CD14-positive monocyte (primary cell): Measurements from ENCODE around the gene EP400. TPM values are rescaled to one million over a fixed set of nuclear protein-coding genes. Genes with fewer than 3 reads are reported as not detected.
A peak's percentile ranks its signal among the peaks of the same experiment; 100 is the strongest.

Experiments
- DNase-seq, 3 donors: peaks; one replicate each; pipeline ENCODE4 v3.0.0-alpha.2; 2011 to 2022
- H2AFZ ChIP-seq: 2 replicates; pipeline ENCODE4 v1.6.0; 2012; ENCODE audit warnings: mild to moderate bottlenecking, low read depth, low read length, inconsistent platforms; ENCODE audit not compliant: insufficient read depth, poor library complexity, severe bottlenecking
- H3K27ac ChIP-seq, 2 donors: 1 replicate in 1 of 2; 2 replicates in 1 of 2; pipeline ENCODE4 v1.5.1; 2012 to 2013; ENCODE audit warnings: low read length in 2 of 2, control low read depth in 1 of 2, inconsistent platforms in 1 of 2, low read depth in 1 of 2, mild to moderate bottlenecking in 1 of 2
- H3K27me3 ChIP-seq, 2 donors: one replicate each; pipeline versions ENCODE4 v1.6.0 to v1.6.1; 2011 to 2013; ENCODE audit warnings: low read length in 2 of 2; ENCODE audit not compliant: control insufficient read depth in 2 of 2, insufficient read depth in 2 of 2
- H3K36me3 ChIP-seq, 2 donors: replicated peaks in 1 of 2; 1 replicate in 1 of 2; 2 replicates in 1 of 2; pipeline versions ENCODE4 v1.5.1 to v1.6.1; 2012 to 2013; ENCODE audit warnings: low read length in 2 of 2, control low read depth in 1 of 2, inconsistent platforms in 1 of 2, mild to moderate bottlenecking in 1 of 2; ENCODE audit not compliant: insufficient read depth in 2 of 2, control insufficient read depth in 1 of 2
- H3K4me1 ChIP-seq, 2 donors: 1 replicate in 1 of 2; 2 replicates in 1 of 2; pipeline versions ENCODE4 v1.5.1 to v1.6.1; 2012 to 2013; ENCODE audit warnings: low read length in 2 of 2, control low read depth in 1 of 2, inconsistent platforms in 1 of 2, mild to moderate bottlenecking in 1 of 2, moderate library complexity in 1 of 2; ENCODE audit not compliant: insufficient read depth in 2 of 2, control insufficient read depth in 1 of 2
- H3K4me2 ChIP-seq: replicated peaks from 2 replicates; pipeline ENCODE3; 2012; ENCODE audit warnings: low read length, moderate library complexity, mild to moderate bottlenecking; ENCODE audit not compliant: poor library complexity, severe bottlenecking; ENCODE audit errors: extremely low read depth
- H3K4me3 ChIP-seq, 3 experiments: fragments of 200-600 bp in 1 of 3; sonication (generic) in 1 of 3; replicated peaks in 1 of 3; 1 replicate in 2 of 3; 2 replicates in 1 of 3; pipeline ENCODE4 v1.5.1; 2011 to 2013; ENCODE audit warnings: low read length in 3 of 3, mild to moderate bottlenecking in 3 of 3, control low read depth in 2 of 3, low read depth in 2 of 3, inconsistent platforms in 1 of 3, moderate library complexity in 1 of 3
- H3K79me2 ChIP-seq: 2 replicates; pipeline ENCODE4 v1.6.0; 2012; ENCODE audit warnings: mild to moderate bottlenecking, control low read depth, inconsistent platforms, low read length, moderate library complexity; ENCODE audit not compliant: insufficient read depth
- H3K9ac ChIP-seq: 2 replicates; pipeline ENCODE4 v1.6.0; 2017; ENCODE audit warnings: low read length, mild to moderate bottlenecking; ENCODE audit not compliant: insufficient read depth, poor library complexity, severe bottlenecking
- H3K9me3 ChIP-seq, 2 donors: replicated peaks in 1 of 2; 1 replicate in 1 of 2; 2 replicates in 1 of 2; pipeline versions ENCODE4 v1.5.1 to v1.6.1; 2012 to 2013; ENCODE audit warnings: low read length in 2 of 2, control low read depth in 1 of 2; ENCODE audit not compliant: control insufficient read depth in 1 of 2, insufficient read depth in 1 of 2
- H4K20me1 ChIP-seq: 2 replicates; pipeline ENCODE4 v1.6.0; 2012; ENCODE audit warnings: mild to moderate bottlenecking, low read length, control low read depth, moderate library complexity; ENCODE audit not compliant: insufficient read depth
- H3K27ac Mint-ChIP-seq, 7 donors: one replicate each; pipeline ENCODE4 v1.8.0; 2020; ENCODE audit warnings: mild to moderate bottlenecking in 7 of 7, mixed read lengths in 7 of 7, moderate library complexity in 6 of 7, inconsistent platforms in 2 of 7
- H3K27me3 Mint-ChIP-seq, 3 donors: one replicate each; pipeline ENCODE4 v1.8.0; 2021 to 2022; ENCODE audit warnings: low read depth in 3 of 3, mild to moderate bottlenecking in 3 of 3, mixed read lengths in 3 of 3, moderate library complexity in 3 of 3, inconsistent platforms in 1 of 3
- H3K36me3 Mint-ChIP-seq, 2 donors: one replicate each; pipeline ENCODE4 v1.8.0; 2020; ENCODE audit warnings: mixed read lengths in 2 of 2, inconsistent platforms in 1 of 2, mild to moderate bottlenecking in 1 of 2
- H3K4me1 Mint-ChIP-seq: one replicate; pipeline ENCODE4 v1.8.0; 2020; ENCODE audit warnings: mild to moderate bottlenecking, mixed read lengths
- H3K4me3 Mint-ChIP-seq, 2 donors: one replicate each; pipeline ENCODE4 v1.8.0; 2020; ENCODE audit warnings: mild to moderate bottlenecking in 2 of 2, mixed read lengths in 2 of 2, moderate library complexity in 1 of 2
- H3K9me3 Mint-ChIP-seq, 7 donors: one replicate each; pipeline ENCODE4 v1.8.0; 2020 to 2022; ENCODE audit warnings: mixed read lengths in 7 of 7, mild to moderate bottlenecking in 6 of 7, moderate library complexity in 6 of 7, inconsistent platforms in 2 of 7
- CTCF ChIP-seq: fragments of 200-600 bp; IDR thresholded peaks from one replicate; pipeline ENCODE4 v1.8.0; 2022; ENCODE audit warnings: antibody characterized with exemption, mild to moderate bottlenecking
- WGBS: methylation state at CpG from one replicate; pipeline ENCODE4 v1.1.5; 2013; ENCODE audit warnings: missing lambda C conversion rate; ENCODE audit not compliant: insufficient coverage; 5-methylcytosine and 5-hydroxymethylcytosine counted together
- intact Hi-C, 2 donors: fragments of 100-400 bp; cut with micrococcal nuclease; formaldehyde crosslinking; loops; one replicate each; pipeline versions ENCODE4 v1.15.0 to v1.15.1; 2023
- polyA plus RNA-seq, 3 donors: library from polyadenylated mRNA; depleted of rRNA in 1 of 3; unstranded in 2 of 3; stranded (reverse) in 1 of 3; fragments of 300-500 nt in 2 of 3; fragments of >200 nt in 1 of 3; fragmentation: Illumina TruSeq in 2 of 3; gene quantifications; 1 replicate in 2 of 3; 2 replicates in 1 of 3; pipeline ENCODE4 v1.2.3, GENCODE V29; 2012 to 2021

EP400 gene
- polyA plus RNA-seq, 3 donors: 0.65 to 12.1 (median 0.81) TPM

GRCh38 chr12:132056951-132057350 is 107.2 kb downstream of the EP400 start:
- Histone ChIP-seq H3K9me3 (no peaks in the 10 kb centered on the region), H3K27ac (no peak overlapping the region), H3K79me2 (no peaks in the 10 kb centered on the region), H3K4me2 (no peak overlapping the region), H4K20me1 (no peaks in the 10 kb centered on the region), H3K9ac (no peak overlapping the region), H3K4me1 (no peaks in the 10 kb centered on the region), H3K4me3 (no peak overlapping the region), H3K27me3 (no peaks in the 10 kb centered on the region), H2AFZ (no peak overlapping the region), H3K36me3 (peaks cover 82 to 96% of the 10 kb centered on the region in 2 donors)
- H3K4me3 Mint-ChIP-seq: no peak overlapping the region
- H3K36me3 Mint-ChIP-seq: peaks cover 87 to 94% of the 10 kb centered on the region in 2 donors
- no peak overlapping the region for H3K27ac Mint-ChIP-seq
- no peaks in the 10 kb centered on the region for H3K9me3 Mint-ChIP-seq
- no peaks in the 10 kb centered on the region for H3K4me1 Mint-ChIP-seq
- DNase-seq: no peak
- H3K27me3 Mint-ChIP-seq: peaks cover 0 to 3% (median 0%) of the 10 kb centered on the region in 3 donors
- no peak for TF ChIP-seq CTCF
- intact Hi-C loops: no loop called here
- WGBS: no CpG with 5 or more reads among the region's 5 CpGs

GRCh38 chr12:132057691-132058090 is 107.9 kb downstream of the EP400 start:
- no peaks in the 10 kb centered on the region for H3K4me1 ChIP-seq
- no peaks in the 10 kb centered on the region for H3K79me2 ChIP-seq
- H3K36me3 Mint-ChIP-seq: peaks cover 88 to 94% of the 10 kb centered on the region in 2 donors
- 95% methylated on average over 3 of the region's 5 CpGs for whole genome bisulfite sequencing
- DNase-seq: no peak
- no peaks in the 10 kb centered on the region for H3K4me1 Mint-ChIP-seq
- H2AFZ ChIP-seq: no peak overlapping the region
- no peaks in the 10 kb centered on the region for H3K9me3 ChIP-seq
- TF ChIP-seq CTCF: no peak
- H3K36me3 ChIP-seq: peaks cover 82 to 97% of the 10 kb centered on the region in 2 donors
- no peak overlapping the region for H3K27ac ChIP-seq
- no peaks in the 10 kb centered on the region for H3K27me3 ChIP-seq
- no peak overlapping the region for H3K4me3 Mint-ChIP-seq
- H3K27me3 Mint-ChIP-seq: peaks cover 0 to 1% (median 0%) of the 10 kb centered on the region in 3 donors
- peak overlapping the region in 1 of 7 donors; percentile 63 for H3K27ac Mint-ChIP-seq
- H3K9ac ChIP-seq: no peak overlapping the region
- H3K4me3 ChIP-seq: no peak overlapping the region
- intact Hi-C loops: no loop called here
- H3K9me3 Mint-ChIP-seq: no peaks in the 10 kb centered on the region
- H4K20me1 ChIP-seq: no peaks in the 10 kb centered on the region
- no peak overlapping the region for H3K4me2 ChIP-seq
